ENCODE results near the gene NOP9.

The NOP9 gene

DNA sequence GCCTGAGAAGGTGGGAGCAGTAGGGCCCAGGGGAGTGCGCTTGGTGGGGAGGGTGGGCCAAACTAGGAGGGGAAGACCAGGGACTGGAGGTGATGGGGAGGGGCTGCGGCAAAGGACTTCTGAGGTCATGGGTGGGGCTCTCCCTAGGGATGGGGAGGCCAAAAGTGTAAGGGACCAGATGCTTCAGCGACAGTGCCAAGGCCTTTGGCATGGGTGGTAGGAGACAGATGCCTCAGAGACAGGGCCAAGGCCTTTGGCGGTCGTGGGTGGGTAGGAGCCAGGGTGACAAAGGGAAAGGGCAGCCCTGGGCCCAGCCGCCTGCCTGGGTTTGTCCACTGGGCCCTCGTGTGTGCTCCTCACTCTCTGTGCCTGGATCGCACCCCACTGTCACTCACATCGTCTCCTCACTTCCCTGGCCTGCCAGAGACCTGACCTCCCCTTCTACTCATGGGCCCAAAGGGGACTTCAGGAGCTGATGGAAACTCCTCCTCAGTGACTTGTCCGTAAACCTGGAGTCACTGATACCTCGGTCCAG, 15.1 kb upstream of the NOP9 start:
- no peak for DNase-seq

DNA sequence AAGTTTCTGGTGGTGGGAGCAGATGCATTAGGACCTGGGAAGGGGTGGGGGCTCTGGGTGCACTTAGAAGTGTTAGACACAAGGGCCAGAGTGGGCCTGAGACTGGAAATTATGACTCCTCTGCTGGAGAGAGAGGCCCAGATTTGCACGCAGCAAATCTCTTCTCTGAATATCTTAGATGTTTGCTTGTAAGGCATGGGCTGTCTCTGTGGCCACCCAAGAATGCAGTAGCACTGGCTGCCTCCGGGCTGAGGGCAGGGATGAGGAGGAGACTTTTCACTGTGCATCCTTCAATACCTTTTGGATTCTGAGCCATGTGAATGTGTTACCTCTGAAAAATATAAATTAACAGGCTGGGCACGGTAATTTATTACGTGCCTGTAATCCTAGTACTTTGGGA, 14.3 kb upstream of the NOP9 start:
- no peak for DNase-seq

DNA sequence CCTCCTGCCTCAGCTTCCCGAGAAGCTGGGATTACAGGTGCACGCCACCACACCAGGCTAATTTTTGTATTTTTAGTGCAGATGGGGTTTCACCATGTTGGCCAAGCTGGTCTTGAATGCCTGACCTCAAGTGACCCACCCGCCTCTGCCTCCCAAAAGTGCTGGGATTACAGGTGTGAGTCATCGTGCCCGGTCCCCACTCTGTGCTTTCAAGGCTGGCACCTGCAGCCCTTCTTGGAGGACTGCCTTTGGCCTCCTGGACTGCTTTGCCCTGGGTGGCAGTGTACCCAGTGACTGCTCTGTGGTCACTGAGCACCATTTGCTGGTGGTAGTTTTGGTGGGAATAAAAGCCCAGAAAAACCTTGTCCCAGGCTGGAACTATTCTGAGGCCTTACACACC, 12.7 kb upstream of the NOP9 start:
- no peak for DNase-seq

DNA sequence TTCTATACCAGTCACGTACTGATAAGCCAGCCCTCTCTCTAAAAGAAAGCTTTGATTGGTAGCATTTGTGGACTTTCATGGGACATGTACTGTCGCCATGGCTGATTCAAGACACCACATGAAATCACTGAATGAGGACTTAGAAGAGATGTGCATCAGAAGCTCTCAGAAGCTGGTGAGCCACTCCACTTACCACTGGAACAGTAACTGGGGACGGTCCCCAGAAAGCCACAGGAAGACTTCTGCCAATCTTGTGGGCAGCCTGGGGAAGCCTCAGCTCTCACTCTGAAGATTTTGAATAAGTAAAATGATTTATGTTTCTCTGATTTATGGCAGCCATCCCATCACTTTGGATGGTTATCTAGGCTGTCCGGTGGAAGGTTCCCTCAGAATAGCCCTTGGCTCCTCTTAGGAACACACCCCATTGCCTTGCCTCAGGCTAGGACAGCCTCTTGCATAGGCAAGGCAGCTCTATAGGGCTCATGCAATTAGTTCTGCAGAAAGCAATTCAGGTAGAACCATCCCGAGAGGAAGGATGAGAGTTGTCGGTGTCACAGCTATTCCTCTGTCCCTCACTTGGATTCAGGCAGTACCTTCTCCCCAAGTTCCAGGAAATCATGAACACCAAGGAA, 9.9 kb upstream of the NOP9 start:
- DNase-seq, result no peak

DNA sequence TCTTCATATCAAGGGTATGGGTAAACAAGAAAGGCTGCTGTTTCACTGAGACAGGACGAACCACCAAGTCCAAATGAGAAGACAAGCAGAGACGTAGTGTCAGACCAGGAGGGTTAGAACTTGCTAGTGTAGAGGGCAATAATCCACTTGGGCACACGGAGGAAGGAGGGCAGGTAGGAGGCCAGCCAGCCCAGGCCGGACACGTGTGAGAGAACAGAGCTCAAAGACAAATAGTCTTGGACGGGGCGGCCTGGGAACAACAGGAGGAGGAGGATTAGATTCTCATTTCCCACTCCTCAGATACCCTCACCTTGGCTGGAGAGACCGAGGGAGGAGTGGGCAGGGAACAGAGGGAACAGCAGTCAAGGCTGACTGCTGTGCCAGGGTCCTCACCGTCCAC, 8.9 kb upstream of the NOP9 start:
- no peak for DNase-seq

DNA sequence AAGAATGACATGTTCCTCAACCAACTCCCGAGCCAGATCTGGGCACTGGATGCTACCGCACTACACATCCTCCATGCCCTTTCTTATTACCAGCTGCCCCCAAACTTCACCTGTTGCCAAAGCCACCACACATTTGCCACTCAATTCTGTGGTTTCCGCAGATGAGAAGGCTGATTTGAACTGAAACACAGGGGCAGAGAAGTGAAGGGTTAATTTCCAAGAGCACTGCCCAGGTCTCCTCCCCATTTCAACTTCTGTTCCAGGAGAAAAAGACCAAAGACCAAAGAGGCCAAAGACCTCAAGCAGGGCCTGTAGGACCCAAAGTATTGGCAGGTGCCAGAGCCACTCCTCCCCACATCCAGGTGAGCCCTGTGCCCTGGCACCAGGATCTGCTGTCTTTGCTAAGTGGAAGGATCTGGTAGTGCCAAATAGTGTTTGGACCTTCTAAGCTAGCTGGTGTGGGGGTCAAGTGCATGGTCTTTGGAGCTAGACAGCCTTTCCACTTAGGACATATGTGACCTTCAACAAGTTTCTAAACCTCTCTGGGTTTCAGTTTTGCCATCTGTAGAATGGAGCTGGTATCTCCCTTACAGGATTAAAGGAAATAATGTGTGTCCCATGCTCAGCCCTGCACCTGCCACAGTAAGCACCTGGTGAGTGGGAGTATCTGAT, 8.1 kb upstream of the NOP9 start:
- no peak for DNase-seq

DNA sequence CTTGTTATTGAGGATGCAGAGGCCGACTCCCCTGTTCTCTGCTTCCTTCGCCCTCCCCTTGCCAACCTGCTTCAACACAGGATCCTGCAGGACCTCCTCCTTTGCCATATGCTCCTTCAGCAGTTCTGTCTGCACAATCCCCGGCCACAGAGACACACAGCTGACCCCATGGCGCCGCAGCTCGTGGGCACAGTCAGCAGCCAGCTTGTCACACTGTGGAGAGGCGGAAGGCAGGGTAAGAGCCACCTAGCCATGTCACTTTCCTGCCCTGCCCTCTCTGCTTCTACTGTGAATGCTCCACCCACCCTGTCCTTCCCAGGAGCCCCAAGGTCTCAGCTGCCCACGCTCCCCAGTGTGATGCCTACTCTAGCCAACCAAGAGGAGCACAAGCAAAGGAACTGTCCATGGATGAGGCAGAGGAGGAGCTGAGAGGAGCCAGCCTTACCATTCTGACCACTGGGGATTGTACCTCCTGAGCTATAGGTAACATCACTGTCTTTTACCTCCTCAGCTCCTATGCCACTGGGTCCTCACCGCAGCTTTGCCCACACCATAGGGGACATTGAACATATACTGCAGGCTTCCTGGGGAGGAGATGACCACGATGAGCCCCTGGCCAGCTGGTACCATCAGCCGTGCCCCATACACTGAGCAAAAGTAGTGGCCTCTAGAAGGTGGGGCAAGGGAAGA, 7.4 kb upstream of the NOP9 start:
- DNase-seq, result no peak

DNA sequence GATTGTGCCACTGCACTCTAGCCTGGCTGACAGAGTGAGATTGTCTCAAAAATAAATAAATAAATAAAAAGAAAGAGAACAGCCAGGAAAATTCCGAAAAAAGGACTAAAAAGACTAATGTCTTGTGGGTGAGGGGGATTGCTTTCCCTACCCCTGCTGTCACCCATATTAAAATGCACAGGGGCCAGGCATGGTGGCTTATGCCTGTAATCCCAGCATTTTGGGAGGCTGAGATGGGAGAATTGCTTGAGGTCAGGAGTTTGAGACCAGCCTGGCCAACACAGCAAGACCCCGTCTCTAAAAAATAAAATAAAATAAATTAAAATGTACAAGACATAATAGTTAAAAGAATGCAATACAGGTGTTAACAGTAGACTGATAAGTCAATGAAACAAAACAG, 6.1 kb upstream of the NOP9 start:
- no peak for DNase-seq

DNA sequence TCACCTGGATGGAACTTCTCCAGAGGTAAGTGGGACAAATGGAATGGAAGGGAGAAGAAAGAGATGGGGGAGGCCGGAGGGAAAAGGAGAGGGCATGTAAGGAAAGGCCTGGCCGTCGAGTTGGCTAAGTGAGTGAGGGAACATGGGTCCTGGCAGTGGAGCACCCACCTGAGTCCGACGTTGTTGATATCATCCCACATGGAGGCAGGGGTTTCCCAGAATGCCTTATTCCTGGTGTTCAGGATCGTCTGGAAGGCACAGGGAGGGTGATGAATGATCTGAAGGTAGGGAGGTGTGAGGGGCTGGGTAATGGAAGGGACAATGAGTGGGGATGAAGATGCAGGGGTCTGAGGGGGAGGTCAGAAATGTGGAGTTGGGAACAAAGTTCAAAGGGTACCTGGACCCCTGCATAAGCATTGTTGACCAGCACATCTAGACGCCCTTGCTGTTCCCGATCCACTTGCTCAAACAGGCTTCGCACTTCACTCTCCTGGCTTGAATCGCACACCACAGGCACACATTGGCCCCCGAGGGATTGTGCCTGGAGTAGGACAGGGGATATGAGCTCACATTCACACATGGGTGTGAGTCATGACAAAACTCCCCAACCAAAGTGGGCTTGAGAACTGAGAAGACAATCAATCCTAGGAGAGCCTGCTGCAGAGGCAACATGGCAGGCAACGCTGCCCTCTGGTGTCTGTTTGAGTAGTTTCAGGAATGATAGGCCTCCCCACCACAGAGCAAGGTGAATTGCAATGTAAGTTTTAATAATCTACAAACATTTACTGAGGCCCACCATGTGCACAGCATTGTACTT, 3.1 kb upstream of the NOP9 start:
- DNase-seq, result peak; percentile 18 to 29

DNA sequence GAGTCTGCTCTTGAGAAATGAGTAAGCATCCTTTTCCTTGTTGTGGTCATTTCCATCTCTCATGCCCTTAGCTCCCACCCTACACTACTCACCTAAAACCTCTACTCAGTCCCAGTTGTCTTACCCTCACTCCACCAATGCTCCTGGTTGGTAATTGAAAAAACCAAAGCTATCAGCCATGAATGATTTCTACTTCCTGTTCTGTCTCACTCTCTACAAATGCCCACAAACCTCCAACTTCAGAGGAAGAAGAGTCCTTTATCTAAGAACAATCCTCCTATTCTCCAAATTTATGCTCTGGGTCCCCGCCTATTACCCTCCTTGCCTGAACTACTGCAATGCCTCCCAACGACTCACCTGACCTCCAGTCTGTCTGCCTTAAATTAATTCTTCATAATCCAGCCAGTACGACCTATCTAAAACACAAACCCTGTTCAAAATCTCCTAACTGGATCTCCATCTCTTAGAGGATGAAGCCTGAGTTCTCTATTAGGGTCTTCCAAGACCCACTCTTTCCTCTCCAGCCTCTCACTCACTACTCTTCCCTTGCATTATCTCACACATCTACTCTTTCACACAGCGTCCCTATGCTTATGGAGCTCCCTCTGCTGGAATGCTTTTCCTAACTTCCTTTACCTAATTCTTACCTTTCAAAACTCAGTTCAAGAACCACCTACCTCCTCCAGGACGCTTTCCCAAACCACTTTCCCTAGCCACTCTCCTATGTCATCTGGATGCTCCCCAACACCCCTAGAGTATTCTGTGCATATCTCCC, 2.3 kb upstream of the NOP9 start:
- peak in 1 of 2 experiments; percentile 17 for DNase-seq

DNA sequence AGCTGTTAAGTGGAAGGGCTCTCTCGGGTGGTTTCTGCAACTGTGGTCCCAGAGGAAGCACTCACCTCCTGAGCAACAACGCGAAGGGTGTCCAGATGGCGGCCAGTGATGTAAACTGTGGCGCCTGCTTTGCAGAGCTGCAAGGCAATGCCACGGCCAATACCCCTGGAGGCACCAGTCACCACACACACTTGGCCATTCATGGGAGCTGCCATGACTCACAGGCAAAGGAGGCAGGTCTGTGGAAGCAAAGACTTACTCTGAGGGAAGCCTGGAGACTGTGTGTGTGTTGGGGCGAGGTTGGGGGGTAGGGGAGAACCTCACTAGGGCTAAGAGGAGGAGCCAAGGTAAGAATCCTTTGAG, 777 bp upstream of the NOP9 start:
- DNase-seq, result no peak

DNA sequence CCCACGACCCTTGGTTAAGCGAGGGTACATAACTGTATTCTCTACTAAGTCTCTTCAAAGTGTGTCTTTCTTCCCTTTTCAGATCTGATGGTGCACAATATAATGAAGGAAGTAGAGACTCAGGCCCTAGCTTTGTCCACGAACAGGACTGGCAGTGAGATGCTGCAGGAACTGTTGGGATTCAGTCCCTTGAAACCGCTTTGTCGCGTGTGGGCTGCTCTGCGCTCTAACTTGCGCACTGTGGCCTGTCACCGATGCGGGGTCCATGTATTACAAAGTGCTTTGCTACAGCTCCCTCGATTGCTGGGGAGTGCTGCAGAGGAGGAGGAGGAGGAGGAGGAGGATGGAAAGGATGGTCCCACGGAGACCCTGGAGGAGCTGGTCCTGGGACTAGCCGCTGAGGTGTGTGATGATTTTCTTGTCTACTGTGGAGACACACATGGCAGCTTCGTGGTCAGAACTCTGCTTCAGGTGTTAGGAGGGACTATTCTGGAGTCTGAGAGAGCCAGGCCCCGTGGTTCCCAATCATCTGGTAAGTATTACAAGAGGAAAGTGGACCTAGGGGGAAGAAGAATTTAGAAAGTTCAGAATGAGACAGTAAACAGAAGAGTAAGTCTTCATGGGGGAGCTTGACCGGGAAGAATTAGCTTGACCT, 803 bp downstream of the NOP9 start:
- no peak for DNase-seq

DNA sequence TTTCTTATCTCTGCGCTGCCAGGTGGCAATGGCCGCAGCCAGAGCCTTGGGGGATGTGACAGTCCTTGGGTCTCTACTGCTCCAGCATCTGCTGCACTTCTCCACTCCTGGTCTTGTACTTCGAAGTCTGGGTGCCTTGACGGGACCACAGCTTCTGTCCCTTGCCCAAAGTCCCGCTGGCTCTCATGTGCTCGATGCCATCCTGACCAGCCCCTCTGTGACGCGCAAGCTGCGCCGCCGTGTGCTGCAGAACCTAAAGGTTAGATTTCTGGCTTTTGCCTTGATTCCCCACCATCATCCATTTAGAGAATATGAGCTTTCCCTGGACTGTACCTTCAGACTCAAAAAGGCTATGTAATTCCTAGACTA, 4.4 kb downstream of the NOP9 start:
- DNase-seq, result no peak

DNA sequence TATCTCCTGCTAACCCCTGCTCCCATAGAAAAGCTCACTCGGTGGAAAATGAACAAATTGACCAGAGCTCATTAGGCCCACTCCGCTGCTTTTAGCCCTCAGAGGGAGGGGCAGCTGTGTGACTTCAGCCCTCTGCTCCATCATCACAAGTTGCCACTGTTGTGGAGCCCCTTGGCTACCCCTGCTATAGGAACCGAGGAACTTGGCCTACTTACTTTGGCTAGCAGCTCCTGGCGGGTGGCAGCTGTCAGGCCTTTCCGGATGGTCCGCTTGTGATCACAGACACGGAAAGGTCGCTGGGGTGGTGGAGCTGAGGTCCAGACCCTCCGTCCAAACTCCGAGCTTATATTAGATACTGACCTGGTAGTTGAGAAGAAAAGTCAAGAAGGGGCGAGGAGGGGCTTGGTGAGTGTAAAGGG, 7.5 kb downstream of the NOP9 start:
- DNase-seq, result no peak

DNA sequence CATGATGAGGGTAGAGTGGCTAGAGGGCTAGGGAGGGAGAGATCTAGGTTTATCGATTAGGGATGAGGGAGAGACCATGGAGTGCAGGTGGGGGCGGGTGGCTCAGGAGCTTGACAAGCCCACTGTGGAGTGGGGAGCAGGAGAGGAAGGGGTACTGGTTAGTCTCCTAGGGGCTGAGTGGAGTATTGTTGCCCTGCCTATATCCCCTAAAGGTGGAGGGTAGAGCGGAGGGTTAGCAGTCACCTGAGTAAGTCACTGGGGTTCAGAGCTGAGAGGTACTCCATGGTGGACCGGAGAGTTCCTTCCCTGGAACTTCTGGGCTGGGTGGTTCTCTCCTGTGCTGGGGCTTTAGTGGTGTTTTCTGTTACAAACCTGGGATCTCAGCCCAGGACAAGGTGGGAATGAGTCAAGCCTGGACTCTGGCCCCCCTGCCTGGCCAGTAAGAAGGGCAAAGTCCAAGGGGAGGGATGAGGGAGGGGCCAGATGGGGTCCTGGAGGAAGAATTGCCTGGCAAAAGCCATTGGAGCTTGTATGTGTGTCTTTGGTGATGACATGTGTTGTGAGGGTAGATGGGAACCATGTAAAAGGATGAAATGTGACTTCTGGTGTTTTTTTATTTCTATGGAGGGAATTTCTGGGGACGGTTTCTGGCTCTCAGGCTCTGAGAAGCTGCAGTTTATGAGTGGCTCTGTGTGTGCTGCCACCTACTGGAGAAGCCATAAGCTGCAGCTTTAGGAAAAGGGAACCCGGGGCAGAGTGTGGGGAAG, 8.1 kb downstream of the NOP9 start, which contains the start of gene CIDEB:
TSS of gene CIDEB (minus strand) at position 403 of the 767 bp plus-strand sequence. CDS start at position 284, 119 bp downstream.
- peak in 1 of 2 experiments; percentile 29 for DNase-seq

DNA sequence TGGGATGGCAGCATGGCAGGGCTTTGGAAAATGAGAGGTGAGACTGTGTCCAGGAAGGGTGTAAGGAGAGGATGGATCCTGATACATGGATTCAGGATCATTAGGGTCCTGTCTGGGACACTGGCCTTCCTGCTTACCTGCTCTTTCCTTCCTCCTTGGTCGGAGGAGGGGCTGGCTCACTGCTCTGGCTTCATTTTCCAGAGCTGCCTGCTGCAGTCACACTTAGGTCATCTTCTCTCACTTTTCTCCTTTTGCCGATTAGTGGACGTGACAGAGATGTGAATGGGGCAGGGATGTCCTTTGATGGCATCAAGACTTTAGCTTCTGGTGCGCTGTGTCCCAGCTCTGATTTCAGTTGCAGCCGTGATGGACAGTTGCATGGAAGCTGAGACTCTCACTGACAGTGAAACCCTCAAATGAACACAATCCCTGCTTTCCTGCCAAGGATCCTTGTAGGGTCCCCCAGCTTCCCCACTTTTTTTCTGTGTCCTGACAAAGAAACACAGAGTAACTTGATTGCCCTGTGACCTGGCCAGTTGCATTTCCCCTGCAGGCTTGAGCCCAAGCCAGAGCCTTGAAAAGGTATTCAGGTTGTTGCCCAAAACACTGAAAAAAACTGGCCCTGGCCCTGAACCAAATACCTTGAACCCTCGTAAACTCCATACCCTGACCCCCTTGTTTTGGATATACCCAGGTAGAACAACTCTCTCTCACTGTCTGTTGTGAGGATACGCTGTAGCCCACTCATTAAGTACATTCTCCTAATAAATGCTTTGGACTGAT, 8.9 kb downstream of the NOP9 start:
- DNase-seq, result no peak

DNA sequence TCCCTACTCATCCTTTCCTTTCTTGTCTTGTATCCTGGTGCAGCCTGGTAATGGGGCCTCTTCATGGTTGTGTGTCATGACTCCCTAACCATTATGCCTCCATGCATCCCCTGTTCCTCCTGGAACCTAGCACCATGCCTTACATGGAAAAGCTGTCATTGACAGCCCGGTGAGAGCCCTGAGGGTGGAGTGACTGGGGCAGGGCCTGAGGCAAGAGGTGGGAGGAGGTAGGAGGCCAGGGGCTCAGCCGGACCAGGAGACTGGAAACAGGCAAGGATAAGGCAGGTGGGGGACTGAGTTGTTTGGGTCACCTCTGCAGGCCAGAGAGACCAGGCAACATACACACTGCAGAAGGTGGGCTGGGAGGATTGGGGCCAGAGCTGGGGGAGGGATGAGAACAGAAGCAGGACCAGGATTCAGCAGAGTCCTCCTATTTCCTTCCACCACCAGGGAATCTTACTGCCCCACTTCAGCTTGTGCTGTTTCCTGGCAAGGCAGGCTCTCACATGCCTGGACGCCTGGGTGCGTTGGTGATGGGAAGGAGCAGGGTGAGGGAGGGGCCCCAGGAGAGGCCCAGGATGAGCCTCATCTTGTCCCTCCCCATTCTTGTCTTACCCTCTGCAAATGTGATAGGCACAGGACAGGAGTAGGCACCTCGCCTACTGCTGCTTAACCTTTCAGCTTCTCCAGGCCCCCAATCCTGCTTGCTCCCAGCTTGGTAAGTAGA, 10.1 kb downstream of the NOP9 start, which contains the start of gene LTB4R2:
TSS of gene LTB4R2 (plus strand) at position 603 of the 727 bp plus-strand sequence. CDS start 525 bp downstream, outside the sequence.
- DNase-seq, result no peak

DNA sequence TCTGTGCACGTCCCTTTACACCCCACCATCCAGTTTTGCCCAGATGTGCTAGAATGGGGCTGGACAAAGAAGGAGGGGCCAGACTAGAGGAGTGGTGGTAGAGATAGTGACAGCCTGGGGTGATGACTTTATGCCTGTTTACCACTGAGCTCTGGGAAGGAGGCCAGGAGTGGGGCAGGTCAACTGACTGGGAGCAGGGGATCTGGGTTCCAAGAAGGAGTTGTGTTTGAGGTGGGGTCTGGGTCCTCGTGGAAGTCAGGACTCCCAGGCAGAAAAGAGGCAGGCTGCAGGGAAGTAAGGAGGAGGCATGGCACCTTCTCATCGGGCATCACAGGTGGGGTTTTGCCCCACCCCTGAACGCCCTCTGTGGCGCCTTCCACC, 10.6 kb downstream of the NOP9 start:
- no peak for DNase-seq

Data from NCI-H1930 (cell line).